Measurements from ENCODE around the gene PTPRU. TPM values are rescaled to one million over a fixed set of nuclear protein-coding genes. Genes with fewer than 3 reads are reported as not detected.

PTPRU gene
- polyA plus RNA-seq, 2 of the 4 experiments (the other 2 are of a cell fraction): 5.7 to 6.1 TPM

DNA sequence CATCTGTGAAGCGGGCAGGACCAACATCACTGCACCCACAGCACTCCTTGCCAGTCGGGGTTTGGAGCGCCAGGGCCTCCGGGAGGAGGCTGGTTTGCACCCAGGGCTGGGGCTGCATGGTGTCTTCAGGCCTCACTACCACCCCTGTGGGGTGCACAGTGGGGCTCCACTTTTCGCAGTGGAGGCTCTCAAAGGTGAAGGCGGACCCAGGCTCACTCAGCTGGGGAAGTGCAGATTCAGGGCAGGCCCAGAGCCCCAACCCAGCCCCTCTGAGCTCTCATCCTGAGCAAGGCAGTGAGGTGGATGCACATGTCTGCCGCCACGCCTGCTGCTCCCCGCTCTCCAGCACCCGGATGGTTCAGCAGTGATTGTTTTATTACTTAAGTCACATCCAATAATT lies 125.8 kb downstream of the PTPRU start:
- no peak for FAIRE-seq
- POLR2A ChIA-PET: no interaction called here
- 84% methylated on average over 8 of the region's 10 CpGs for WGBS (ENCODE audit: missing lambda C conversion rate)
- no peak for DNase-seq (ENCODE audit: low read depth in 1 of 2, low spot score in 1 of 2)
- no peak overlapping the region for H3K27ac ChIP-seq
- no peaks in the 10 kb centered on the region for H3K4me1 ChIP-seq
- TF ChIP-seq EP300 (IDR thresholded peaks at IDR 0.05) (no peak), NFE2L2 (conservative IDR thresholded peaks at IDR 0.05; ENCODE audit: low read length) (no peak), MAZ (IDR thresholded peaks at IDR 0.05; ENCODE audit: borderline replicate concordance, low read depth, low read length) (no peak), HMGXB4 (CRISPR knock-in tag; IDR thresholded peaks at IDR 0.05; ENCODE audit: borderline replicate concordance) (no peak), HOXA7 (CRISPR knock-in tag; IDR thresholded peaks at IDR 0.05) (no peak), CHD4 (IDR thresholded peaks at IDR 0.05; ENCODE audit: borderline replicate concordance) (no peak), EHMT2 (IDR thresholded peaks at IDR 0.05; ENCODE audit: low read depth) (no peak), NR3C1 (IDR thresholded peaks at IDR 0.05) (no peak), CEBPB (IDR thresholded peaks at IDR 0.05) (no peak), RAD21 (conservative IDR thresholded peaks at IDR 0.05 in 1 of 2, IDR thresholded peaks at IDR 0.05 in 1 of 2) (no peak), MAFK (IDR thresholded peaks at IDR 0.05; ENCODE audit: partially characterized antibody) (no peak), MYC (IDR thresholded peaks at IDR 0.05; ENCODE audit: borderline replicate concordance, low read length) (no peak), FOXS1 (CRISPR knock-in tag; IDR thresholded peaks at IDR 0.05) (no peak), JUNB (IDR thresholded peaks at IDR 0.05) (no peak), RNF2 (IDR thresholded peaks at IDR 0.05; ENCODE audit: borderline replicate concordance, low read depth) (no peak)
- TF ChIP-seq, protein P1, sequence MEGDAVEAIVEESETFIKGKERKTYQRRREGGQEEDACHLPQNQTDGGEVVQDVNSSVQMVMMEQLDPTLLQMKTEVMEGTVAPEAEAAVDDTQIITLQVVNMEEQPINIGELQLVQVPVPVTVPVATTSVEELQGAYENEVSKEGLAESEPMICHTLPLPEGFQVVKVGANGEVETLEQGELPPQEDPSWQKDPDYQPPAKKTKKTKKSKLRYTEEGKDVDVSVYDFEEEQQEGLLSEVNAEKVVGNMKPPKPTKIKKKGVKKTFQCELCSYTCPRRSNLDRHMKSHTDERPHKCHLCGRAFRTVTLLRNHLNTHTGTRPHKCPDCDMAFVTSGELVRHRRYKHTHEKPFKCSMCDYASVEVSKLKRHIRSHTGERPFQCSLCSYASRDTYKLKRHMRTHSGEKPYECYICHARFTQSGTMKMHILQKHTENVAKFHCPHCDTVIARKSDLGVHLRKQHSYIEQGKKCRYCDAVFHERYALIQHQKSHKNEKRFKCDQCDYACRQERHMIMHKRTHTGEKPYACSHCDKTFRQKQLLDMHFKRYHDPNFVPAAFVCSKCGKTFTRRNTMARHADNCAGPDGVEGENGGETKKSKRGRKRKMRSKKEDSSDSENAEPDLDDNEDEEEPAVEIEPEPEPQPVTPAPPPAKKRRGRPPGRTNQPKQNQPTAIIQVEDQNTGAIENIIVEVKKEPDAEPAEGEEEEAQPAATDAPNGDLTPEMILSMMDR (IDR thresholded peaks at IDR 0.05): no peak
- TF ChIP-seq, protein P2, sequence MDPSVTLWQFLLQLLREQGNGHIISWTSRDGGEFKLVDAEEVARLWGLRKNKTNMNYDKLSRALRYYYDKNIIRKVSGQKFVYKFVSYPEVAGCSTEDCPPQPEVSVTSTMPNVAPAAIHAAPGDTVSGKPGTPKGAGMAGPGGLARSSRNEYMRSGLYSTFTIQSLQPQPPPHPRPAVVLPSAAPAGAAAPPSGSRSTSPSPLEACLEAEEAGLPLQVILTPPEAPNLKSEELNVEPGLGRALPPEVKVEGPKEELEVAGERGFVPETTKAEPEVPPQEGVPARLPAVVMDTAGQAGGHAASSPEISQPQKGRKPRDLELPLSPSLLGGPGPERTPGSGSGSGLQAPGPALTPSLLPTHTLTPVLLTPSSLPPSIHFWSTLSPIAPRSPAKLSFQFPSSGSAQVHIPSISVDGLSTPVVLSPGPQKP (IDR thresholded peaks at IDR 0.05; ENCODE audit: low read depth, low read length): no peak
- TF ChIP-seq, protein P3, sequence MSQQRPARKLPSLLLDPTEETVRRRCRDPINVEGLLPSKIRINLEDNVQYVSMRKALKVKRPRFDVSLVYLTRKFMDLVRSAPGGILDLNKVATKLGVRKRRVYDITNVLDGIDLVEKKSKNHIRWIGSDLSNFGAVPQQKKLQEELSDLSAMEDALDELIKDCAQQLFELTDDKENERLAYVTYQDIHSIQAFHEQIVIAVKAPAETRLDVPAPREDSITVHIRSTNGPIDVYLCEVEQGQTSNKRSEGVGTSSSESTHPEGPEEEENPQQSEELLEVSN (IDR thresholded peaks at IDR 0.05; ENCODE audit: borderline replicate concordance, low read depth): no peak
- ATAC-seq: no peak
- H3K4me2 ChIP-seq: no peak overlapping the region
- no peak overlapping the region for H3K4me3 ChIP-seq
- no peaks in the 10 kb centered on the region for H3K9me3 ChIP-seq
- CTCF ChIA-PET: no interaction called here

DNA sequence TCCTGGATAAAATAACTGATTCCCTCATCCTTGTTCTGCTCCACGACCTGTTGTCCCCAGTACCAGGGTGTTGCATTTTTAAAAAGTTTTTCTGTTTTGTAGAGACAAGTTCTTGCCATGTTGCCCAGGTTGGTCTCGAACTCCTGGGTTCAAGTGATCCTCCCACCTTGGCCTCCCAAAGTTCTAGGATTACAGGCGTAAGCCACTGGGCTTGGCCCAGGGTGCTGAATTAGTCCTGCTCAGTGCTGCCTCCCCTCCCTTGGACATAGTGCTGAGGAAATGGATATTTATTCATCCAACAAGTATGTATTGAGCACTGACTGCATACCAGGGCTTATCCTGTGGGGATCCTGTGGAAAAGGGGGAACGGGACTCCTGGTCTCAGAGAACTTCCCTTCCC lies 126.4 kb downstream of the PTPRU start:
- no peak overlapping the region for H3K4me3 ChIP-seq
- POLR2A ChIA-PET: no interaction called here
- CTCF ChIA-PET: no interaction called here
- TF ChIP-seq RFX5 (IDR thresholded peaks at IDR 0.05) (no peak), FOSL2 (IDR thresholded peaks at IDR 0.05) (no peak), FOSL2 (CRISPR knock-in tag; IDR thresholded peaks at IDR 0.05) (no peak)
- no peak overlapping the region for H3K4me2 ChIP-seq
- WGBS (ENCODE audit: missing lambda C conversion rate): 26% methylated on average over 3 of the region's 4 CpGs
- DNase-seq (ENCODE audit: low read depth in 1 of 2, low spot score in 1 of 2) (no peak), FAIRE-seq (no peak), ATAC-seq (no peak)
- H3K4me1 ChIP-seq: no peaks in the 10 kb centered on the region
- H3K9me3 ChIP-seq: no peaks in the 10 kb centered on the region
- H3K27ac ChIP-seq: no peak overlapping the region
